HepG2 (cell line): ENCODE measurements around the gene TNS1. TPM values are rescaled to one million over a fixed set of nuclear protein-coding genes. Genes with fewer than 3 reads are reported as not detected.

Experiments used
- ATF7 ChIP-seq, 2 experiments: fragments of 450-650 bp in 1 of 2; sonication (generic) in 1 of 2; formaldehyde crosslinking in 1 of 2; IDR thresholded peaks; 2 replicates each; pipeline versions ENCODE4 v1.4.0 to v1.6.1; 2016 to 2020; ENCODE audit warnings: antibody characterized with exemption in 1 of 2, mild to moderate bottlenecking in 1 of 2, missing genetic modification reagents in 1 of 2
- BRCA1 ChIP-seq: sonication (generic); formaldehyde crosslinking; IDR thresholded peaks from 2 replicates; pipeline ENCODE4 v1.4.0; 2020; ENCODE audit warnings: missing genetic modification reagents
- EHMT2 ChIP-seq: fragments of 200-600 bp; sonication (generic); IDR thresholded peaks from 2 replicates; pipeline ENCODE4 v1.7.0; 2017; ENCODE audit warnings: antibody characterized with exemption, low read depth, low read length, borderline replicate concordance
- NCOR1 ChIP-seq: fragments of 200-600 bp; sonication (generic); IDR thresholded peaks from 2 replicates; pipeline ENCODE4 v1.7.0; 2017; ENCODE audit warnings: antibody characterized with exemption, low read length, borderline replicate concordance
- NFATC3 ChIP-seq: sonication (generic); formaldehyde crosslinking; IDR thresholded peaks from 2 replicates; pipeline ENCODE4 v1.5.1; 2020; ENCODE audit warnings: mild to moderate bottlenecking, missing genetic modification reagents
- PAWR ChIP-seq: sonication (generic); formaldehyde crosslinking; IDR thresholded peaks from 2 replicates; pipeline ENCODE4 v1.4.0; 2020; ENCODE audit warnings: missing genetic modification reagents, mild to moderate bottlenecking, borderline replicate concordance
- RORA ChIP-seq: sonication (generic); formaldehyde crosslinking; IDR thresholded peaks from 2 replicates; pipeline ENCODE4 v1.5.0; 2020; ENCODE audit warnings: mild to moderate bottlenecking, missing genetic modification reagents, moderate library complexity
- WIZ ChIP-seq: sonication (generic); formaldehyde crosslinking; IDR thresholded peaks from 2 replicates; pipeline ENCODE4 v1.5.1; 2020; ENCODE audit warnings: mild to moderate bottlenecking, missing genetic modification reagents
- ZFP41 ChIP-seq: sonication (generic); formaldehyde crosslinking; IDR thresholded peaks from 2 replicates; pipeline ENCODE4 v1.4.0; 2020; ENCODE audit warnings: mild to moderate bottlenecking, missing genetic modification reagents, borderline replicate concordance
- ZNF326 ChIP-seq: sonication (generic); formaldehyde crosslinking; IDR thresholded peaks from 2 replicates; pipeline ENCODE4 v1.4.0; 2020; ENCODE audit warnings: missing genetic modification reagents, borderline replicate concordance
- ZNF34 ChIP-seq: sonication (generic); formaldehyde crosslinking; IDR thresholded peaks from 2 replicates; pipeline ENCODE4 v1.4.0; 2020; ENCODE audit warnings: mild to moderate bottlenecking, missing genetic modification reagents, borderline replicate concordance
- ZNF383 ChIP-seq: sonication (generic); formaldehyde crosslinking; IDR thresholded peaks from 2 replicates; pipeline ENCODE4 v1.4.0; 2020; ENCODE audit warnings: missing genetic modification reagents, mild to moderate bottlenecking, borderline replicate concordance
- ZNF709 ChIP-seq: sonication (generic); formaldehyde crosslinking; IDR thresholded peaks from 2 replicates; pipeline ENCODE4 v1.5.0; 2020; ENCODE audit warnings: mild to moderate bottlenecking, missing genetic modification reagents
- polyA plus RNA-seq, 8 experiments: library from polyadenylated mRNA; depleted of rRNA in 3 of 8; stranded (reverse) in 7 of 8; unstranded in 1 of 8; fragments of >200 nt; fragmentation: Illumina TruSeq in 4 of 8; extraction: Trizol in 4 of 8; gene quantifications; 2 replicates each; pipeline versions ENCODE4 v1.2.1 to v1.2.3, GENCODE V29; 2011 to 2016; ENCODE audit warnings: low read depth in 4 of 8, missing spikeins in 1 of 8, mixed read lengths in 1 of 8; ENCODE audit not compliant: insufficient read depth in 1 of 8
- total RNA-seq, 5 experiments: library from RNA; depleted of rRNA; stranded (reverse); fragments of >200 nt; fragmentation: Illumina TruSeq; extraction: Trizol; gene quantifications; 2 replicates each; pipeline ENCODE4 v1.2.3, GENCODE V29; 2016; ENCODE audit warnings: low read depth in 1 of 5
- TF ChIP-seq, protein P1 (sequence below): sonication (generic); formaldehyde crosslinking; IDR thresholded peaks from 2 replicates; pipeline ENCODE4 v1.4.0; 2020; ENCODE audit warnings: missing genetic modification reagents, mild to moderate bottlenecking, borderline replicate concordance
- TF ChIP-seq, protein P2 (sequence below): sonication (generic); formaldehyde crosslinking; IDR thresholded peaks from 2 replicates; pipeline ENCODE4 v1.4.0; 2020; ENCODE audit warnings: missing genetic modification reagents
- TF ChIP-seq, protein P3 (sequence below): sonication (generic); formaldehyde crosslinking; IDR thresholded peaks from 2 replicates; pipeline ENCODE4 v1.4.0; 2020; ENCODE audit warnings: missing genetic modification reagents, borderline replicate concordance
- TF ChIP-seq, protein P4 (sequence below): sonication (generic); formaldehyde crosslinking; IDR thresholded peaks from 2 replicates; pipeline ENCODE4 v1.9.0; 2021; ENCODE audit warnings: missing genetic modification reagents, borderline replicate concordance

TNS1 gene
- total and polyA plus RNA-seq, 2 of the 13 experiments (the other 11 are each of a cell fraction or from before 2014, with no cell fraction given) = 1.9 to 118 TPM

DNA sequence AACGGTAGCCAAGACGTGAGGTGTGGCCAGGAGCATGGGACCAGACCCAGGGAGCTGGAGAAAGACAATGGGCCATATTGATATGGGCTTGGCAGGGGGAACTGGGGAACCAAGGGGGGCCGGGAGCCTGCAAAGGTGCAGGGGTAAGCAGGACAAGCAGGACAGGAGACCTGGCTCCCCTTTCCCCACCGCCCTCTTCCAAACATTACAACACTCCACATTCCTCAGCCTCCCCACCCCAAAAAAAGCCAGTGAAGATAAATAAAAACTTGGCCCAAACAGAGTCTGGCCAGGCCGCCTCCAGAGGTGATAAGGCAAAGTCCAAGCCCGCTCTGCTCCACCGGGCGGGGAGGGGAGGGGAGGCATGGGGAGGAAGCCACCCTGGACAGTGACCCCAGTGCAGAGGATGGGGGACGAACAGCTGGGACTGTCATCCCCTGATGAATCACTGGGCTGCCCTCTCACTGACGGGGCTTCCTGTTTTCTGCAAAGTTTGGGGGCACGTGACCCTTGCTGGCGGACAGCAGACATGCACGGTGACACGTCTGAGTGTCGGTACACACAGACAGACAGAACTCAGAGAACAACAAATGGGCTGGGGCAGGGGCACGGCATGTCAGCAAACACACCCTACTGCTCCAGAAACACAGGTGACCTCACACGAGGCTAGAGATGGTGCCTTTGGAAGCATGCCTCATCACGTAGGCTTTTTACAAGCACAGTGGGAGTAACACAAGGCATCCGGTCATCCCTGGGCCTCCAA lies 100.2 kb downstream of the TNS1 start (continued):
- peak; percentile 73 for TF ChIP-seq ATF7 (IDR thresholded peaks at IDR 0.05)
- peak; percentile 99 for TF ChIP-seq ATF7 (CRISPR knock-in tag; IDR thresholded peaks at IDR 0.05)
- TF ChIP-seq, protein P1, sequence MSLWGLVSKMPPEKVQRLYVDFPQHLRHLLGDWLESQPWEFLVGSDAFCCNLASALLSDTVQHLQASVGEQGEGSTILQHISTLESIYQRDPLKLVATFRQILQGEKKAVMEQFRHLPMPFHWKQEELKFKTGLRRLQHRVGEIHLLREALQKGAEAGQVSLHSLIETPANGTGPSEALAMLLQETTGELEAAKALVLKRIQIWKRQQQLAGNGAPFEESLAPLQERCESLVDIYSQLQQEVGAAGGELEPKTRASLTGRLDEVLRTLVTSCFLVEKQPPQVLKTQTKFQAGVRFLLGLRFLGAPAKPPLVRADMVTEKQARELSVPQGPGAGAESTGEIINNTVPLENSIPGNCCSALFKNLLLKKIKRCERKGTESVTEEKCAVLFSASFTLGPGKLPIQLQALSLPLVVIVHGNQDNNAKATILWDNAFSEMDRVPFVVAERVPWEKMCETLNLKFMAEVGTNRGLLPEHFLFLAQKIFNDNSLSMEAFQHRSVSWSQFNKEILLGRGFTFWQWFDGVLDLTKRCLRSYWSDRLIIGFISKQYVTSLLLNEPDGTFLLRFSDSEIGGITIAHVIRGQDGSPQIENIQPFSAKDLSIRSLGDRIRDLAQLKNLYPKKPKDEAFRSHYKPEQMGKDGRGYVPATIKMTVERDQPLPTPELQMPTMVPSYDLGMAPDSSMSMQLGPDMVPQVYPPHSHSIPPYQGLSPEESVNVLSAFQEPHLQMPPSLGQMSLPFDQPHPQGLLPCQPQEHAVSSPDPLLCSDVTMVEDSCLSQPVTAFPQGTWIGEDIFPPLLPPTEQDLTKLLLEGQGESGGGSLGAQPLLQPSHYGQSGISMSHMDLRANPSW (CRISPR knock-in tag) = peak; percentile 89; the same call in 1 of the 2 replicates
- TF ChIP-seq EHMT2 = peak; percentile 62; the same call in 1 of the 2 replicates
- TF ChIP-seq ZFP41 (CRISPR knock-in tag) = no peak
- 0 out of 2 replicates have a peak, but pooled peaks have one; percentile 89 for TF ChIP-seq ZNF383 (CRISPR knock-in tag)
- TF ChIP-seq RORA = no peak
- peak; percentile 27; the same call in 1 of the 2 replicates for TF ChIP-seq PAWR (CRISPR knock-in tag)
- TF ChIP-seq, protein P2, sequence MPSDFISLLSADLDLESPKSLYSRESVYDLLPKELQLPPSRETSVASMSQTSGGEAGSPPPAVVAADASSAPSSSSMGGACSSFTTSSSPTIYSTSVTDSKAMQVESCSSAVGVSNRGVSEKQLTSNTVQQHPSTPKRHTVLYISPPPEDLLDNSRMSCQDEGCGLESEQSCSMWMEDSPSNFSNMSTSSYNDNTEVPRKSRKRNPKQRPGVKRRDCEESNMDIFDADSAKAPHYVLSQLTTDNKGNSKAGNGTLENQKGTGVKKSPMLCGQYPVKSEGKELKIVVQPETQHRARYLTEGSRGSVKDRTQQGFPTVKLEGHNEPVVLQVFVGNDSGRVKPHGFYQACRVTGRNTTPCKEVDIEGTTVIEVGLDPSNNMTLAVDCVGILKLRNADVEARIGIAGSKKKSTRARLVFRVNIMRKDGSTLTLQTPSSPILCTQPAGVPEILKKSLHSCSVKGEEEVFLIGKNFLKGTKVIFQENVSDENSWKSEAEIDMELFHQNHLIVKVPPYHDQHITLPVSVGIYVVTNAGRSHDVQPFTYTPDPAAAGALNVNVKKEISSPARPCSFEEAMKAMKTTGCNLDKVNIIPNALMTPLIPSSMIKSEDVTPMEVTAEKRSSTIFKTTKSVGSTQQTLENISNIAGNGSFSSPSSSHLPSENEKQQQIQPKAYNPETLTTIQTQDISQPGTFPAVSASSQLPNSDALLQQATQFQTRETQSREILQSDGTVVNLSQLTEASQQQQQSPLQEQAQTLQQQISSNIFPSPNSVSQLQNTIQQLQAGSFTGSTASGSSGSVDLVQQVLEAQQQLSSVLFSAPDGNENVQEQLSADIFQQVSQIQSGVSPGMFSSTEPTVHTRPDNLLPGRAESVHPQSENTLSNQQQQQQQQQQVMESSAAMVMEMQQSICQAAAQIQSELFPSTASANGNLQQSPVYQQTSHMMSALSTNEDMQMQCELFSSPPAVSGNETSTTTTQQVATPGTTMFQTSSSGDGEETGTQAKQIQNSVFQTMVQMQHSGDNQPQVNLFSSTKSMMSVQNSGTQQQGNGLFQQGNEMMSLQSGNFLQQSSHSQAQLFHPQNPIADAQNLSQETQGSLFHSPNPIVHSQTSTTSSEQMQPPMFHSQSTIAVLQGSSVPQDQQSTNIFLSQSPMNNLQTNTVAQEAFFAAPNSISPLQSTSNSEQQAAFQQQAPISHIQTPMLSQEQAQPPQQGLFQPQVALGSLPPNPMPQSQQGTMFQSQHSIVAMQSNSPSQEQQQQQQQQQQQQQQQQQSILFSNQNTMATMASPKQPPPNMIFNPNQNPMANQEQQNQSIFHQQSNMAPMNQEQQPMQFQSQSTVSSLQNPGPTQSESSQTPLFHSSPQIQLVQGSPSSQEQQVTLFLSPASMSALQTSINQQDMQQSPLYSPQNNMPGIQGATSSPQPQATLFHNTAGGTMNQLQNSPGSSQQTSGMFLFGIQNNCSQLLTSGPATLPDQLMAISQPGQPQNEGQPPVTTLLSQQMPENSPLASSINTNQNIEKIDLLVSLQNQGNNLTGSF = 0 out of 2 replicates have a peak, but pooled peaks have one; percentile 24
- TF ChIP-seq NFATC3 = no peak
- peak; percentile 90; the same call in 1 of the 2 replicates for TF ChIP-seq ZNF709
- TF ChIP-seq BRCA1 (CRISPR knock-in tag) = peak; percentile 78; the same call in 1 of the 2 replicates
- TF ChIP-seq, protein P3, sequence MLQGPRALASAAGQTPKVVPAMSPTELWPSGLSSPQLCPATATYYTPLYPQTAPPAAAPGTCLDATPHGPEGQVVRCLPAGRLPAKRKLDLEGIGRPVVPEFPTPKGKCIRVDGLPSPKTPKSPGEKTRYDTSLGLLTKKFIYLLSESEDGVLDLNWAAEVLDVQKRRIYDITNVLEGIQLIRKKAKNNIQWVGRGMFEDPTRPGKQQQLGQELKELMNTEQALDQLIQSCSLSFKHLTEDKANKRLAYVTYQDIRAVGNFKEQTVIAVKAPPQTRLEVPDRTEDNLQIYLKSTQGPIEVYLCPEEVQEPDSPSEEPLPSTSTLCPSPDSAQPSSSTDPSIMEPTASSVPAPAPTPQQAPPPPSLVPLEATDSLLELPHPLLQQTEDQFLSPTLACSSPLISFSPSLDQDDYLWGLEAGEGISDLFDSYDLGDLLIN = peak; percentile 83; the same call in 1 of the 2 replicates
- no peak for TF ChIP-seq ZNF326
- peak; percentile 88; the same call in 1 of the 2 replicates for TF ChIP-seq WIZ (CRISPR knock-in tag)
- TF ChIP-seq, protein P4, sequence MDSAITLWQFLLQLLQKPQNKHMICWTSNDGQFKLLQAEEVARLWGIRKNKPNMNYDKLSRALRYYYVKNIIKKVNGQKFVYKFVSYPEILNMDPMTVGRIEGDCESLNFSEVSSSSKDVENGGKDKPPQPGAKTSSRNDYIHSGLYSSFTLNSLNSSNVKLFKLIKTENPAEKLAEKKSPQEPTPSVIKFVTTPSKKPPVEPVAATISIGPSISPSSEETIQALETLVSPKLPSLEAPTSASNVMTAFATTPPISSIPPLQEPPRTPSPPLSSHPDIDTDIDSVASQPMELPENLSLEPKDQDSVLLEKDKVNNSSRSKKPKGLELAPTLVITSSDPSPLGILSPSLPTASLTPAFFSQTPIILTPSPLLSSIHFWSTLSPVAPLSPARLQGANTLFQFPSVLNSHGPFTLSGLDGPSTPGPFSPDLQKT (CRISPR knock-in tag) = no peak
- peak; percentile 86; the same call in 1 of the 2 replicates for TF ChIP-seq ZNF34 (CRISPR knock-in tag)
- TF ChIP-seq NCOR1 = peak; percentile 96
